HG03039 (cell line): ENCODE results near the gene PRDM15.

Source experiments
- ATAC-seq: cut with Tn5 transposase; IDR thresholded peaks from one replicate; pipeline ENCODE4 v1.9.1; 2021; ENCODE audit warnings: mild to moderate bottlenecking, moderate library complexity; ENCODE audit not compliant: unreplicated experiment

The PRDM15 gene

DNA sequence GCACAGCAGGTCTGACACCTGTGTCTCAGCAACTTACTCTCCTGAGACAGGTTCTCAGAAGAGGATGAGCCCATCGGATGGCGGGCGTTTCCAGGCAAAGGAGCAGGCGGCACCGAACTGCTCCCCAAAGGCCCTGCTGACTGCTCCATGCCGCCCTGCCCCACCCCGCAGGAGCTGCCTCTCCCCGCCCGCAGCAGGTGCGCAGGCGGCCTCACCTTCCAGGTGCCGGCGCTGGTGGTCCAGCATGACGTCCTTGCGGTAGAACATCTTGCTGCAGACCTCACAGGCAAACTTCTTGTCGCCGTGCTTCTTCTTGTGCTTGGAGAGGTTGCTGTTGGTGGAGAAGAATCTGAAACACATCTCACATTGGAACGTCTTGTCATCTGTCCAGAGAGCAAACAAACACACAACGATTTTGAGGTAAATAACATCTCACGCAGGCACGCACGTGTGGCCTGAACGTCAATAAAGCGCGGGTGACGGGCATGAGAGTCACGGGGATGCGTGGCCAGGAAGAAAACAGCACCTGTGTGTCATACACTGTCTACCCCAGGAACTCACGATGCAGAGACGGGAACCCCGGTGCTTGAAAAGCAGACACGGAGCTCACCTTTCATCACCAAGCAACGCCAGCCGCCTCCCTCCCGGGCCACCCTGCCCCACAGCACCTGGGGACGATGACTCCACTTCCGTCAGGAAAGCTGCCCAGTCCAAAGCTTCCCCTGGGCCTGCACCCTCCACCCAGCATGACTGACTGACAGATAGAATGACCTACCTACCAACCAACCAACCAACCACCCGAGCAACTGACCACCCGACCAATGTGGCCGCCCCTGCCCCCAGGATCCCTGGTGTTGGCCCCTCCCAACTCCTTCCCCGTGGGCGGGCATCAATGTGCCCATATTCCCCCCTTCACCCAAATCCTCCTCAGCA lies 50.9 kb downstream of the PRDM15 start:
- ATAC-seq, result no peak

GRCh38 chr21:41825881-41826280 lies 53.3 kb downstream of the PRDM15 start:
- no peak for ATAC-seq

- ATAC-seq, result no peak
Measured at GRCh38 chr21:41825216-41825615, 53.9 kb downstream of the PRDM15 start.

GRCh38 chr21:41824466-41825207 lies 54.5 kb downstream of the PRDM15 start:
- no peak for ATAC-seq

GRCh38 chr21:41823906-41824305 lies 55.2 kb downstream of the PRDM15 start:
- no peak for ATAC-seq

DNA sequence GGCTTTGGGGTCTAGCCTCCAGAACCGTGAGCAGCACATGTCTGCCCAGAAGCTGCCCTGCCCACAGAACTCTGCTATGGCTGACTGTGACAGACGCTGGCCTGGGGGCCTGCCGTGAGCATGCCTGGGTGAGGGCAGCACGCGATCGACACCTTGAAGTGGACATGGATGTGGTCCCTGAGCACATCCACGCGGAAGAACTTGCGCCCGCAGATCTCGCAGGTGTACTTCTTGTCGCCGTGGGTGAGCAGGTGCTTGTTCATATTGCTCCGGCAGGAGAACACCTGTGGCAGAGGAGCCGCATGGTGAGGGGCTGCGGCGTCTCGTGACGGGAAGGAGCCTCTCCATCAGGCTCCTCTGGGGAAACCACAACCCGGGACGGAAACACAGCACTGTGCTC lies 56.0 kb downstream of the PRDM15 start:
- ATAC-seq, result no peak

- ATAC-seq, result no peak
Measured at GRCh38 chr21:41821756-41822431, 57.2 kb downstream of the PRDM15 start.

GRCh38 chr21:41821081-41821755 lies 57.9 kb downstream of the PRDM15 start:
- no peak for ATAC-seq

GRCh38 chr21:41820384-41821080 lies 58.6 kb downstream of the PRDM15 start:
- no peak for ATAC-seq

- no peak for ATAC-seq
Measured at GRCh38 chr21:41819856-41820281, 59.3 kb downstream of the PRDM15 start.

- no peak for ATAC-seq
Measured at GRCh38 chr21:41819236-41819855, 59.8 kb downstream of the PRDM15 start.

DNA sequence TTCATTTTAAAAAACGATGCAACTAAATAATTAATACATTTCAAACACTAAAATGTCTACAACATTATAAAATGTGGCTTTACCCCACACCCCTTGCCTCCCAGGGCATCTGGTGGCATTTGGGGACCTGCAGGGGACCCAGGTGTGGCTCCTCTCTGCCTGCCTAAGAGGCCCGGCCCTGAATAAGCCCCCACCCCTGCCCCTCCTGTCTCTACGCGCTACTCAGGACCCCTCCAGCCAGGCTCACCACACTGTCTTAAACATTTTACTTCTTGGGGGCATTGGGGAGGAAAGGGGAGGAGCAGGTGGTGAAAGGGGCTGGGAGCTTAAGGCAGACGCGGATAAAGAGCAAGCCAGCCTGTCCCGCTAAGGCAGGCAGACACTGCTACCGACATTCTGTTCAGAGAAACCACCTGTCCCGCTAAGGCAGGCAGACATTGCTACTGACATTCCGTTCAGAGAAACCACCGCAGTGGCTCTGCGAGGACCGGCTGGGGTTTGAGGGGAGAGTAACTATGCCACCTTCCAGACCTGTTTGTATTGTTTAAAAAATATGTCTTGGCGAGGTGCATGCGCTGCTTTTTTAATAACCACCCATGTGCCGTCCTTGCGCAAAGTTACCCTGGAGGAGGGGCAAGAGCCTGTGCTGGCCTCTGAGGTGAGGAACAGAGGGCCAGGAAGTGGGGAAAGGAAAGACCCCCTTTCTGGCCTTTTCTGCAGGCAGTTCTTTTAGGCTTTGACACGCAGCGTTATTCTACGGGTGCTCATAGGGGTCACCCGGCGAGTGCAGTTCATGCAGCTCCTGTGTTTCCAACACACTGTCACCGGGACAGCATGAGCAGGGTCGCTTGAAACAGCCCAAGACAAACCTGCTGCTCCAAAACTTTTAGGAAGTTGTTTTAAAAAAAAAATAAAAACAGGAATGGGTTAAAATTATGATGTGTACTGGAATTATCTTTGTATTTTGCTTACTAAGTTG lies 61.0 kb downstream of the PRDM15 start:
- ATAC-seq, result no peak

DNA sequence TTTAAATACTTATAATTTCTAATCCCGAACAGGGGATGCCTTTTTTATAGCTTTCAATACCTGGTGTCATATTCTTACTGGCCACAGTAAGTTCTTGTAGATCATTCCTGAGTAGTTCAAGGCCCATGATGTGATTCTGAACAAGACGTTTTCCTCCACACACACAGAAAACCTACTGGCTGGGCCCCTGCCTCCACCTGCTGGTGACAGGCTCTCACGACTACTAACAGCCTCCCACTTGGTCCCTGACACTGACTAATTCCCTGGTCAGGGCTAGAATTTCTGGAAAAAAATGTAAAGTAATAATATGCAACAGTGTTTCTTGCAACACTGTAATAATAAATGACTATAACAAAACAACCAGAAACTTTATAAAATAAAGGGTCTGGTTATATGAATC lies 61.9 kb downstream of the PRDM15 start:
- no peak for ATAC-seq

- ATAC-seq, result no peak
Measured at GRCh38 chr21:41816583-41817165, 62.5 kb downstream of the PRDM15 start.

DNA sequence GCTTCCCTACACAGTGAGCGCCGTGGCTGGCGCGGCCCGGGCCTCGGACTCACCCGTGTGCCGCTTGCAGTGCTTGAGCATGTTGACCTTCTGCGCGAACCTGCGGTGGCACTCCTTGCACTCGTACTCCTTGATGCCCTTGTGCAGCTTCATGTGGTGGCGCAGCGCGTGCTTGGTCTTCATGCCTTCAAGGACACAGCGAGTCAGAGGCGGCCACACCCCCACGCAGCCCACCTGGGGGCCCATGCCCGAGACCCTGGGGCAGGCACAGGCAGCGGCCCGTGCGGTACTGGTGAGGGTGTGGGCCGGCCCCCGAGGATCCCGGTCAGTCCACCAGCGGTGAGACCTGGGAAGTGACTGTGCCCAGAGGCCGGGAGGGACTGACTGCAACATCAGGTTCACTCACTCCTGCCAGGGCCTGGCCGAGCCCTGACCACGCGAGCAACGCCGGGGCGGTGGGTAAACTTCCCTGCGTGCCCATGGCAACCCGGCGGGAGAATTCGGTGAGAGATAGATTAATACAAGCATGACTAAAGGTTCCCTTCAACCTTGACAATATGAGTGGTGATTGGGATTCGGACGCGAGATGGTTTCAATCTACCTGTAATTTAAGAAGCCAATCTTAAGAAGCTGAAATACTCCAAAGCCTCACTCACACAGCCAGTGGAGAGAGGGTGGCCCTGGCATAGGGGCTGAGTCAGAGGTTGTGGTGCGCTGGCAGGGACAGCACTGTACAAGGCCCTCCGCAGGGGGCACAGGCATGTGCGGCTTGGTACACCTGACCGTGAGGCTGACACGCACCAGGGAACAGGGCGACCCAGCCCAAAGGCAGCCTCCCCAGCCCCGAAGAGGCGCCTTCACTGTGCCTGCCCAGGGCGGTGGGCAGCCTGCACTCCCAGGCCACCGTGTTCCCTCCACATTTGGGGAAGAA lies 63.2 kb downstream of the PRDM15 start:
- no peak for ATAC-seq

DNA sequence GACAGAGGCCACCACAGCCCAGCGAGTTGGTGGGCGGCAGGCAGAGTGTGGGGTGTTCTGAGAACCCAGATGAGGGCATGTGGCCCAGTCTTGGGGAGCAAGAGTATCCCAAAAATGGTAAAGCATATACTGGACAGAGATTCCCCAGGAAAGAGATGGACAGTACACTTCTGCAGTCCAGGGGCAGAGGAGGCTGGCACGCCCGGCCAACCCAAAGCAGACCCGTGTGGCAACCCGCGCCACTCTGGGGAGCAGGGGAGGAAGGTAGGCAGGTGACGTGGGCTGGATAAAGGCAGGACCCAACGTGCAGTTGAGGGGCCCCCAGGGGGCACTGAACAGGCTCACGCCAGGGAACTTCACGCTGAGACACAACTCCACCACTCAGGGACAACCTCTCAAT lies 65.9 kb downstream of the PRDM15 start:
- no peak for ATAC-seq

DNA sequence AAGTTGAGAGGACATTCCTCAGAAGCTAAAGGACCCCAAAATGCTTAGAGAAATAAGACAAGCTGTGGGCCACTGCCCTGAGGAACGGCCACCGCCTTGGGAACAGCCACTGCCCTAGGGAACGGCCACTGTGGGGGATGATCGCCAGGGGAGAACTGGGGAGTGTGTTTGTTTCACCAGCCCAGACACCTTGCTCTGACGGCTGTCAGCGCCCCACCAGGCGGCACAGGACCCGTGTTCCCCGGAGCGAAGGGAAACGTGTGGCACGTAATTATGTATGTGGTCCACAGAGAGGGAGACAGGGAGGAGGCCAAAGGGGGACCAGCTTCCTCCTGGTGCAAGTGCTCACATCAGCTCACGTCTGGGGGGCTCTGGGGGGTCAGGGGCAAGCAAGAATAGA lies 66.5 kb downstream of the PRDM15 start:
- no peak for ATAC-seq
